DMS53 (cell line): ENCODE measurements around the gene MLXIP.
"Not testable (repeated sequence)": the region's sequence is repeated elsewhere in the genome, so short reads cannot be mapped to it uniquely, and the experiment has no call there.

Experiments
- DNase-seq: peaks from one replicate; lab custom pipeline; 2025; lab: John Stamatoyannopoulos, UW

MLXIP gene

GRCh38 chr12:122150127-122150681 lies 71.6 kb downstream of the MLXIP start:
- DNase-seq: no peak

GRCh38 chr12:122152754-122153153 lies 74.2 kb downstream of the MLXIP start:
- DNase-seq: no peak

GRCh38 chr12:122155705-122156104 lies 77.1 kb downstream of the MLXIP start:
- DNase-seq: no peak

GRCh38 chr12:122158700-122159285 lies 80.2 kb downstream of the MLXIP start:
- DNase-seq: peak; percentile 26

- DNase-seq: peak; percentile 33
These were observed 81.3 kb downstream of the MLXIP start for GRCh38 chr12:122159882-122160281.

GRCh38 chr12:122160761-122161160 lies 82.2 kb downstream of the MLXIP start:
- no peak for DNase-seq

GRCh38 chr12:122161682-122162081 lies 83.1 kb downstream of the MLXIP start:
- DNase-seq: no peak

GRCh38 chr12:122162976-122163375 lies 84.4 kb downstream of the MLXIP start:
- DNase-seq: no peak

GRCh38 chr12:122166422-122167349 lies 88.1 kb downstream of the MLXIP start:
- DNase-seq: no peak

GRCh38 chr12:122167356-122167925 lies 88.9 kb downstream of the MLXIP start:
- no peak for DNase-seq

GRCh38 chr12:122168492-122168891 lies 89.9 kb downstream of the MLXIP start:
- no peak for DNase-seq

- DNase-seq: no peak
These were observed 92.8 kb downstream of the MLXIP start for GRCh38 chr12:122171399-122171798.

GRCh38 chr12:122172262-122172939 lies 93.8 kb downstream of the MLXIP start:
- DNase-seq: no peak

- DNase-seq: no peak
These were observed 95.7 kb downstream of the MLXIP start, which contains the start of gene IL31 for GRCh38 chr12:122174155-122174845. Gene IL31 (minus strand): TSS chr12:122174221. CDS start chr12:122174172, 49 bp downstream.

- DNase-seq: not testable (repeated sequence)
These were observed 97.9 kb downstream of the MLXIP start for GRCh38 chr12:122176473-122176872.

GRCh38 chr12:122182887-122183587 lies 104.5 kb downstream of the MLXIP start, which contains the start of gene LRRC43:
Gene LRRC43 (plus strand): TSS chr12:122183123. CDS start chr12:122183145, 22 bp downstream.
- DNase-seq: peak; percentile 96

GRCh38 chr12:122183588-122183940 lies 105.0 kb downstream of the MLXIP start:
- DNase-seq: peak; percentile 44

- no peak for DNase-seq
These were observed 106.0 kb downstream of the MLXIP start for GRCh38 chr12:122184517-122184916.

GRCh38 chr12:122185079-122185478 lies 106.5 kb downstream of the MLXIP start:
- DNase-seq: no peak

GRCh38 chr12:122185494-122186082 lies 107.0 kb downstream of the MLXIP start:
- no peak for DNase-seq
